CD4-positive, alpha-beta T cell treated with Interleukin-17A for 1 hour (primary cell): ENCODE results near the gene TTC32.
"Not testable (repeated sequence)": the region's sequence is repeated elsewhere in the genome, so short reads cannot be mapped to it uniquely, and the experiment has no call there.

Source experiments
- DNase-seq: peaks from one replicate; pipeline ENCODE4 v3.0.0-alpha.2; 2020

The TTC32 gene

GRCh38 chr2:19901442-19902215 lies at the start of gene TTC32:
TTC32 (minus strand) TSS chr2:19901983; CDS start chr2:19901854, 129 bp downstream.
- peak; percentile 96 for DNase-seq

- no peak for DNase-seq
Measured at GRCh38 chr2:19949071-19949470, 47.3 kb upstream of the TTC32 start.

GRCh38 chr2:19947184-19947940 lies 45.6 kb upstream of the TTC32 start:
- DNase-seq = no peak

GRCh38 chr2:19944205-19944845 lies 42.5 kb upstream of the TTC32 start:
- no peak for DNase-seq

- no peak for DNase-seq
Measured at GRCh38 chr2:19943189-19943588, 41.4 kb upstream of the TTC32 start.

- DNase-seq = no peak
Measured at GRCh38 chr2:19942199-19942598, 40.4 kb upstream of the TTC32 start.

GRCh38 chr2:19937004-19937403 lies 35.2 kb upstream of the TTC32 start:
- no peak for DNase-seq

GRCh38 chr2:19936203-19936602 lies 34.4 kb upstream of the TTC32 start:
- no peak for DNase-seq

- no peak for DNase-seq
Measured at GRCh38 chr2:19933351-19933981, 31.7 kb upstream of the TTC32 start.

- no peak for DNase-seq
Measured at GRCh38 chr2:19932928-19933327, 31.1 kb upstream of the TTC32 start.

- no peak for DNase-seq
Measured at GRCh38 chr2:19929226-19929625, 27.4 kb upstream of the TTC32 start.

- not testable (repeated sequence) for DNase-seq
Measured at GRCh38 chr2:19927816-19928215, 26.0 kb upstream of the TTC32 start.

- not testable (repeated sequence) for DNase-seq
Measured at GRCh38 chr2:19924526-19924925, 22.7 kb upstream of the TTC32 start.

- not testable (repeated sequence) for DNase-seq
Measured at GRCh38 chr2:19922188-19922587, 20.4 kb upstream of the TTC32 start.

- DNase-seq = no peak
Measured at GRCh38 chr2:19916385-19916950, 14.7 kb upstream of the TTC32 start.

- no peak for DNase-seq
Measured at GRCh38 chr2:19914266-19914975, 12.6 kb upstream of the TTC32 start.

GRCh38 chr2:19911808-19912509 lies 10.2 kb upstream of the TTC32 start:
- no peak for DNase-seq

- no peak for DNase-seq
Measured at GRCh38 chr2:19902216-19902740, 495 bp upstream of the TTC32 start.

GRCh38 chr2:19900931-19901441 lies 797 bp downstream of the TTC32 start:
- DNase-seq = no peak

GRCh38 chr2:19899985-19900930 lies 1.5 kb downstream of the TTC32 start:
- DNase-seq = peak; percentile 69
